ENCODE measurements around the gene PGP. TPM values are rescaled to one million over a fixed set of nuclear protein-coding genes. Genes with fewer than 3 reads are reported as not detected.

Gene PGP
- total RNA-seq, 4 donors from 2014 or later = 21.7 to 25.6 (median 23.1) TPM

- TF ChIP-seq, protein P1, sequence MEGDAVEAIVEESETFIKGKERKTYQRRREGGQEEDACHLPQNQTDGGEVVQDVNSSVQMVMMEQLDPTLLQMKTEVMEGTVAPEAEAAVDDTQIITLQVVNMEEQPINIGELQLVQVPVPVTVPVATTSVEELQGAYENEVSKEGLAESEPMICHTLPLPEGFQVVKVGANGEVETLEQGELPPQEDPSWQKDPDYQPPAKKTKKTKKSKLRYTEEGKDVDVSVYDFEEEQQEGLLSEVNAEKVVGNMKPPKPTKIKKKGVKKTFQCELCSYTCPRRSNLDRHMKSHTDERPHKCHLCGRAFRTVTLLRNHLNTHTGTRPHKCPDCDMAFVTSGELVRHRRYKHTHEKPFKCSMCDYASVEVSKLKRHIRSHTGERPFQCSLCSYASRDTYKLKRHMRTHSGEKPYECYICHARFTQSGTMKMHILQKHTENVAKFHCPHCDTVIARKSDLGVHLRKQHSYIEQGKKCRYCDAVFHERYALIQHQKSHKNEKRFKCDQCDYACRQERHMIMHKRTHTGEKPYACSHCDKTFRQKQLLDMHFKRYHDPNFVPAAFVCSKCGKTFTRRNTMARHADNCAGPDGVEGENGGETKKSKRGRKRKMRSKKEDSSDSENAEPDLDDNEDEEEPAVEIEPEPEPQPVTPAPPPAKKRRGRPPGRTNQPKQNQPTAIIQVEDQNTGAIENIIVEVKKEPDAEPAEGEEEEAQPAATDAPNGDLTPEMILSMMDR (IDR thresholded peaks at IDR 0.05) = no peak
- no peak for TF ChIP-seq POLR2A (IDR thresholded peaks at IDR 0.05)
- Histone ChIP-seq H3K9me3 (no peaks in the 10 kb centered on the region), H3K27ac (peak overlapping the region in 3 of 4 donors; percentile 88 to 92 (median 90)), H3K4me3 (no peak overlapping the region), H3K36me3 (peaks cover 0 to 62% (median 0%) of the 10 kb centered on the region in 3 donors), H3K4me1 (peaks cover 0 to 17% (median 11%) of the 10 kb centered on the region in 4 donors), H3K27me3 (no peaks in the 10 kb centered on the region)
- DNase-seq = peak in 1 of 3 donors; percentile 22
Observed at GRCh38 chr16:2252806-2253148, 38.1 kb upstream of the PGP start.

- peaks cover 0 to 17% (median 11%) of the 10 kb centered on the region in 4 donors for H3K4me1 ChIP-seq
- H3K36me3 ChIP-seq = peaks cover 0 to 62% (median 0%) of the 10 kb centered on the region in 3 donors
- peak; percentile 89 to 91 for TF ChIP-seq POLR2A (IDR thresholded peaks at IDR 0.05)
- TF ChIP-seq, protein P1 (IDR thresholded peaks at IDR 0.05) = peak; percentile 69 to 93 (median 82)
- no peaks in the 10 kb centered on the region for H3K27me3 ChIP-seq
- peak; percentile 92 to 98 (median 98) for DNase-seq
- H3K27ac ChIP-seq = peak within 1 kb of the TSS; percentile 88 to 98 (median 91)
- H3K4me3 ChIP-seq = peak within 1 kb of the TSS; percentile 60 to 91 (median 78)
- no peaks in the 10 kb centered on the region for H3K9me3 ChIP-seq
Observed at GRCh38 chr16:2251296-2252111, 36.9 kb upstream of the PGP start, which contains the start of gene ECI1. Gene ECI1 (minus strand): TSS chr16:2251587. CDS start chr16:2251566, 21 bp downstream.

GRCh38 chr16:2250652-2251295 lies 36.1 kb upstream of the PGP start:
- Histone ChIP-seq H3K36me3 (peaks cover 0 to 62% (median 0%) of the 10 kb centered on the region in 3 donors), H3K4me1 (peaks cover 0 to 17% (median 11%) of the 10 kb centered on the region in 4 donors), H3K4me3 (peak overlapping the region; percentile 60 to 91 (median 78)), H3K9me3 (no peaks in the 10 kb centered on the region), H3K27ac (peak overlapping the region; percentile 88 to 98 (median 91)), H3K27me3 (no peaks in the 10 kb centered on the region)
- DNase-seq = peak; percentile 35 to 76 (median 71)
- TF ChIP-seq, protein P1 (IDR thresholded peaks at IDR 0.05) = no peak
- TF ChIP-seq POLR2A (IDR thresholded peaks at IDR 0.05) = no peak

DNA sequence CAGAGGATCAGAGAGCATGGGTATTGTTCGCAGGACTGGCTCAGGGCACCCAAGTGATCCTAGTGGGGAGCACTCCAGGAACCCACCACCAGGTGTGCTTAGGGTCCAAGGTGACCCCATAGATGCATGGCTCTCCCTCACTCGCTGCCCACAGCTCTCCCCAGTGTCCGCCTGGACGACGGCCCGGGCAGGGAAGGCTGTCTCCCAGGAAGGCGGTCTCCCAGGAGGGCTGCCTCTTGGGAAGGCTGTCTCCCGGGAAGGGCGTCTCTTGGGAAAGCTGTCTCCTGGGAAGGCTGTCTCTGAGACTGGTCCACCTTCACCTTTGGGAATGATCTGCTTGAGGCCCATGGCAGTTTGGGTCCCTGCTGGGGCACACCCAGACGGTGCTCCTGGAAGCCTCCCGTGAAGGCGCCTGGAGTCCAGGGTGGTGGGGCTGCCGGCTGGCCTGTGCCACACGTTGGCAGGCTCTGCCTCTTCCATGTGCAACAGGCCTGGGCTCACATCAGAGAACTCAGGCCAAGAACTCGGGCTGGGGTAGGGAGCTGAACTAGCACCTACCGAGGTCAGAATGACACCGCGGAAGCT lies 31.8 kb upstream of the PGP start:
- H3K4me3 ChIP-seq = no peak overlapping the region
- H3K27ac ChIP-seq = no peak overlapping the region
- no peak for DNase-seq
- peaks cover 0 to 10% (median 5%) of the 10 kb centered on the region in 4 donors for H3K4me1 ChIP-seq
- no peaks in the 10 kb centered on the region for H3K27me3 ChIP-seq
- peaks cover 0 to 75% (median 0%) of the 10 kb centered on the region in 3 donors for H3K36me3 ChIP-seq
- no peak for TF ChIP-seq POLR2A (IDR thresholded peaks at IDR 0.05)
- TF ChIP-seq, protein P1 (IDR thresholded peaks at IDR 0.05) = no peak
- H3K9me3 ChIP-seq = no peaks in the 10 kb centered on the region

DNA sequence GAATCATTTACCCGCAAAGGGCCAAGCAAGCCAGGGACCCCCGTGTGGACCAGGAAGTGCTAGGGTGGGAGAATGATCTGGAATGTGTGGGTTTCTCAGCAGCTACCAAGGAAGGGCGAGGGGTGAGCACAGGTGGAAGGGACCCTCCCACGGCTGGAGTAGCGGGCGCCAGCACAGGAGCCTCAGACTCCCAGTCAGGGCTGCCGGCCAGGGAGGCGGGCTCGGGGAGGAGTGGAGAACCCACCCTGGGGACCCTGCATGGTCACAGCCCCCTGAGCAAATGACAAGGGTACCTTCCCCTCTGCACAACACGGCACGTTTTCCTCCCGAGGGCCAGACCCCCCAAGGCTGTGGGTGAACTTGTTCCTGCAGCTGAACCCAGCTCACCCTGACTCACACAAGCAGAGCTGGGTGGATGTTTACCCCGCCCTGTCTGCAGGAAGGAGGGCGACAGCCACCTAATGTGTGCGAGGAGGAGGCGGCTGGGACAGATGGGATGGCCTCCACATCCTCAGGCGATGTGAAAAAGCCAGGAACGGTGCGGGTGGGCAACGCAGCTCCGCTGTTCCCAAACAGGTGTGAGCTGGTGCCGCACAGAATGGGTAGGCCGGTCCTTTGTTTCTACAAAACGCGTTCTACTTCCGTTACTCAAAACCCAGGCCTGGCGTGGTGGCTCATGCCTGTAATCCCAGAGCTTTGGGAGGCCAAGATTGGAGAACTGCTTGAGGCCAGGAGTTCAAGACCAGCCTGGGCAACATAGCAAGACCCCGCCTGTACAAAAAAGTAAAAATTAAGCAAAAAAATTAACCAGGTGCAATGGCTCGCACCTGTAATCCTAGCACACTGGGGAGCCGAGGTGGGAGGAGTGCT lies 30.5 kb upstream of the PGP start:
- peaks cover 0 to 77% (median 0%) of the 10 kb centered on the region in 3 donors for H3K36me3 ChIP-seq
- TF ChIP-seq, protein P1 (IDR thresholded peaks at IDR 0.05) = no peak
- TF ChIP-seq POLR2A (IDR thresholded peaks at IDR 0.05) = no peak
- no peaks in the 10 kb centered on the region for H3K9me3 ChIP-seq
- no peak for DNase-seq
- H3K27me3 ChIP-seq = no peaks in the 10 kb centered on the region
- H3K4me1 ChIP-seq = peaks cover 0 to 4% (median under 1%) of the 10 kb centered on the region in 4 donors
- H3K4me3 ChIP-seq = no peak overlapping the region
- H3K27ac ChIP-seq = no peak overlapping the region

Measured in Peyer's patch (tissue), 4 donors.